HG03108 (cell line): ENCODE data around the gene DIS3L.
"Not testable (repeated sequence)": the region's sequence is repeated elsewhere in the genome, so short reads cannot be mapped to it uniquely, and the experiment has no call there.

ENCODE experiments used
- ATAC-seq: cut with Tn5 transposase; IDR thresholded peaks from one replicate; pipeline ENCODE4 v1.9.1; 2021; ENCODE audit warnings: moderate library complexity; ENCODE audit not compliant: unreplicated experiment

Gene DIS3L

DNA sequence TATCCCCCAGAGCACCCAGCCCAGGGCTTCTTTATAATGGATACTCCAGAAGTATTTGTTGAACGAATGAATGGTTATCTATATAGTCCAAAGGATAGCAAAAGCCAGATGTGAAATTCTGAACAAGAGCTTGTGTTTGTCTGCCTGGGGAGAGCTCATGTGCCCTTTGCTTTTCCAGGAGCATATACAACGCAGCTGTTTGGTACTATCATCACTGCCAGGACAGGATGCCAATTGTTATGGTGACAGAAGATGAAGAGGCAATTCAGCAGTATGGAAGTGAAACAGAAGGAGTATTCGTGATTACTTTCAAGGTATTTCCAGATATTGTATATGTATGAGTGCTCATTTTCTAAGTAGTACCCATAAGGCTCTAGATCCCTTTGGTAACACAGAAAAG is 15.2 kb downstream of the DIS3L start:
- no peak for ATAC-seq

DNA sequence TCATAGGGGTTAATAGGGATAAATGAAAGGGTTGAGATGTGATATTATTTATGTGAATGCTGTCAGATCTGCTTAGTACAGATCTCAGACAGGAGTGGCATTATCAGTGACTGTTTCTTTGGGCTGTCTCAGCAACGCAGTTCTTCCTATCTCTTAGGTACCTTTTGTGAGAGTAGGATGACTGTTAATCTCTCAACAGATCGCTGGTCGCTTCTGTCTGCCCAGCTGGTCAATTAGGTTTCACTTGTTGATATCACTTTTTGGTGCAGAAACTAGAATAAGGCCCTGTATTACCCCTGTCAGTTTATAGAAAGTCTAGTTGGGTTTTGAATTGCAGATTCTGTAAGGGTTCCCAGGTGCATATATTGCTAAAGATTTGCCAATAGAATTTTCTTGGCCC is 16.5 kb downstream of the DIS3L start:
- ATAC-seq = no peak

DNA sequence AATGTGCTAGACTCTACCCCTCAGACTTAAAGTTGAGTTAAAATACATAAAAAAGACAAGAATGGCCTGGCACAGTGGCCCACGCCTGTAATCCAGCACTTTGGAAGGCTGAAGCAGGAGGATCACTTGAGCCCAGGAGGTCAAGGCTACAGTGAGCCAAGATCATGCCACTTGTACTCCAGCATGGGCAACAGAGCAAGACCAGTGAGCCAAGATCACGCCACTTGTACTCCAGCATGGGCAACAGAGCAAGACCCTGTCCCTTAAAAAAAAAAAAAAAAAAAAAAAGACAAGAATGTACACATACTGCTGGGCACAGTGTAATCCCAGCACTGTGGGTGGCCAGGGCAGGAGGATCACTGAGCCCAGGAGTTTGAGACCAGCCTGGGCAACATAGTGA is 17.4 kb downstream of the DIS3L start:
- ATAC-seq = no peak

DNA sequence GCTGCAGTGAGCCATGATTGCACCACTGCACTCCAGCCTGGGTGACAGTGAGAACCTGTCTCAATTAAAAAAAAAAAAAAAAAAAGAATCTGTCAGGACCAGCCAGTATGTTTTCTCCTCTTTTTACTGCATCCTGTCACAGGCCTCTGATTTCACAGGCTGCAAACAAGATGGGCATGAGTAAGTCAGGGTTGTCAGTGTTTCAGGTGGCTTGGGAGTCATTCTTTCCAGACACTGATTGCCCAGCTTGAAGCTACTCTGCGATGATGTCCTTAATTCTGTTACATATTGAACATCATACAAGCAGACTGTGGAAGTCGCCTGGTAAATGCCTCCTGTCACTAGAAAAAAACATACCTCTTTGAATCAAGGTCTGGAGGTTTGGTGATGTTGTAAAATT is 18.8 kb downstream of the DIS3L start:
- no peak for ATAC-seq

DNA sequence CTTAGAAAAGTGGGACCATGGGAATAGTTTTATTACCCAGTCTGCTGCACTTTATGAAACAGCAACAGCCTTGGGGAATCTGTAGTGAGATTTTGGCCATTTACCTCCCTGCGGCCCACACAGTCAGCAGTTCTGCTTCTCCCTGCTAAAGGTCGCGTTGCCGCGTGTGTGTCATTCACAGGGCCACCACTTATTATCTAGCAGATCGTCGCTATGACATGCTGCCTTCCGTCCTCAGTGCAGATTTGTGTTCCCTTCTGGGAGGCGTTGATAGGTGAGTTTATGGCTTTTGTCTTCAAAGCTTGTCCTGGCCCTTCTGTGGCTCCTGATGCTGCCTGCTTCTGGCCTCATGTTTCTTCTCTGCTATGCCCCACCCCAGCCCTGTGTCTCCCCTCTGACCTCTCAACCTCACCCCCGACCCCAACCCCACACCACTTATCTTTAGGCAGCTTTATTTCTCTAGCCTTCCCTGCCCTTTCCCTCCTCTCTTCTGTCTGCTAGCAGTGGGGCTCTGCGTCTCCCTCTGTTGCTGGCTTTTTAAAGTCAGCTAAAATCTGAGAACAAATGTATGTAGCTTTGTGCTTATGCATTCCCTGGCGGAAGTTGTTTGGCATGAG is 30.1 kb downstream of the DIS3L start:
- ATAC-seq = no peak

DNA sequence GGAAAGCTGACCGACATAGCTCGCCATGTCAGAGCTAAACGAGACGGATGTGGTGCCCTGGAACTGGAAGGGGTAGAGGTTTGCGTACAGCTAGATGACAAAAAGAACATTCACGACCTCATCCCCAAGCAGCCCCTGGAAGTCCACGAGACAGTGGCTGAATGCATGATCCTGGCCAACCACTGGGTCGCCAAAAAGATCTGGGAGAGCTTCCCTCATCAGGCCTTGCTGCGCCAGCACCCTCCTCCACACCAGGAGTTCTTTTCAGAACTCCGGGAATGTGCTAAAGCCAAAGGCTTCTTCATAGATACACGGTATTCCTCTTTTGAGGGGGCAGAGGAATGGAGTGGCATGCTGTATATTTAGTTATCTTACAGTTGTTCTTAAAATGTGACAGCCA is 32.7 kb downstream of the DIS3L start:
- no peak for ATAC-seq

DNA sequence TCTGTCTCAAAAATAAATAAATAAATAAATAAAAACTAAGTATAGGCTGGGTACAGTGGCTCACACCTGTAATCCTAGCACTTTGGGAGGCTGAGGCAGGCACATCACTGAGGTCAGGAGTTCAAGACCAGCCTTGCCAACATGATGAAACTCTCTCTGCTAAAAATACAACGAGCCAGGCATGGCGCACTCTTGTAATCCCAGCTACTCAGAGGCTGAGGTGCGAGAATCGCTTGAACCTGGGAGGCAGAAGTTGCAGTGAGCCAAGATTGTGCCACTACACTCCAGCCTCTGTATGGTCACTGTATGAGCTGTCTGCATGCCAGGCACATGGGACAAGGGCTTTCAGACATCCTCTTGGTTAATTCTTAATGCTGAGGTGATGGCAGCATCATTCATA is 34.4 kb downstream of the DIS3L start:
- ATAC-seq = no peak

DNA sequence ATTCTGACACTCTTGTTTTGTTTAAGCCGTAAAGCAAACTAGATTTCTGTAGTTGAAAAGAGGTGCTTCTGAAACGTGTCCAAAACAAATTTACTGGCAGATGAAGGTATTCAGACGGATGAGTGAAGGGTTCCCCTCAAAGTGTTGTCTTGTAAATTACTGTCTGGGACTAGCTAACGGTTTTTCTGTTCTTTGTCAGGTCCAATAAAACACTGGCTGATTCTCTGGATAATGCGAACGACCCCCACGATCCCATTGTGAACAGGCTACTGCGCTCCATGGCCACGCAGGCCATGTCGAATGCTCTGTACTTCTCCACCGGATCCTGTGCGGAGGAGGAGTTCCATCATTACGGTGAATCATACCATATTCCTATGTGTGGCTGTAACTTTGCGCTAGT is 35.4 kb downstream of the DIS3L start:
- ATAC-seq = no peak

DNA sequence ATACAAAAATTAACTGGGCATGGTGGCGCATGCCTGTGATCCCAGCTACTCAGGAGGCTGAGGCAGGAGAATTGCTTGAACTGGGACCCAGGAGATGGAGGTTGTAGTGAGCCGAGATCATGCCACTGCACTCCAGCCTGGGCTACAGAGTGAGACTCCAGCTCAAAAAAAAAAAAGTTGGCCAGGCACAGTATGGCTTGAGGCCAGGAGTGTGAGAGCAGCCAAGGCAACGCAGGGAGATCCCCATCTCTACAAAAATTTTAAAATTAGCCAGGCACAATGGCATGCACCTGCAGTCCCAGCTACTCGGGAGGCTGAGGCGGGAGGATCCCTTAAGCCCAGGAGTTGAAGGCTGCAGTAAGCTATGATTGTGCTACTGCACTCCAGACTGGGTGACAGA is 55.2 kb downstream of the DIS3L start:
- not testable (repeated sequence) for ATAC-seq

DNA sequence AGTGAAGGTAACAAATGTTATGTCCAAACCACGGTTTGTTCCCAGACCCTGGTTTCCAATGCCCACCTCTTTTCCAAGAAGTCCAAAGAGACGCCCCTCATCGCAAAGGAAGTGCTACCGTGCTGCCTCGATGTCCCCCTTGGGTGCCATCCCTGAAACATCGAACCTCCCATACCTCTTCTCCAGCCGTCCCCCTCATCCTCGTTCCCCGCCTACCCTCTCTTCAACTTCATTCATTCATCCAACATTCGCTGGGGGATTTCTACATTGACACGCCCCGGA is 62.6 kb downstream of the DIS3L start:
- ATAC-seq = no peak

DNA sequence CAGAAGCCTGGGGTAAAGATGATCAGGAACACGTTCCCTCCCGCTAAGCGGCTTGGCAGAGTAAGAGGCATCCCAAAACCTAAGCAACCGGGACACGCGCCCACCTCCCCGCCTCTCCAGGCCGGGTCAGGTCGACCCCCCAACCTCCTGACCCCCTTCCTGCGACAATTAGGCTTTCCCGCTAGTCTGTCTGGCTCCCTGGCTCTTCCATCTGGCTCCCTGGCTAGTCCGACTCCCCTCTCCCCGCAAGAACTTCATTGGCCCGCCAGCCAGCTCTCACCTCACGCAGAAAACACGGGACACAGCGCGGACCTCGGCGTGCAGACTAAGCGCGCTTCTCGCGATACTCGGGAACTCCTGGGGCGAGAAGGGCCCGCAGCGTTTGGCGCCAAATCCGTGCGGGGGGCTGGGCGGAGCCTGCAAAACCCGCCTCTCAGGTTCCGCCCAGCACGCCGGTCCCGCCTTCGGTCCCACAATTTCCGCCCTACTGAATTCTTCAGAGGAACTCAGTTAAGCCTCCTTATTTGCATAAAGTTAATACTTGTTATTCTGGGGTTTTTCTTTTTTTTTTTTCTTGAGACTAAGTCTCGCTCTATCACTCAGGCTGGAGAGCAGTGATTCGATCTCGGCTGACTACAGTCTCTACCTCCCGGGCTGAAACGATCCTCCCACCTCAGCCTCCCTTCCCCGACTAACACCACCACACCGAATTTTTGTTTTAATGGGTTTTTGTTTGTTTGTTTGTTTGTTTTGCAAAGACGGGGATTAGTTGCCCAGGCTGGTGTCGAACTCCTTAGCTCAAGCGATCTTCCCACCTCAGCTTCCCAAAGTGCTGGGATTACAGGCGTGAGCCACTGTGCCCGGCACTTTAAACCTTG is 63.2 kb downstream of the DIS3L start, which contains the start of gene TIPIN:
Gene TIPIN, minus strand, starts transcription at position 327 of the 878 bp plus-strand sequence. CDS start 3,738 bp downstream, outside the sequence.
- peak; percentile 89 for ATAC-seq

DNA sequence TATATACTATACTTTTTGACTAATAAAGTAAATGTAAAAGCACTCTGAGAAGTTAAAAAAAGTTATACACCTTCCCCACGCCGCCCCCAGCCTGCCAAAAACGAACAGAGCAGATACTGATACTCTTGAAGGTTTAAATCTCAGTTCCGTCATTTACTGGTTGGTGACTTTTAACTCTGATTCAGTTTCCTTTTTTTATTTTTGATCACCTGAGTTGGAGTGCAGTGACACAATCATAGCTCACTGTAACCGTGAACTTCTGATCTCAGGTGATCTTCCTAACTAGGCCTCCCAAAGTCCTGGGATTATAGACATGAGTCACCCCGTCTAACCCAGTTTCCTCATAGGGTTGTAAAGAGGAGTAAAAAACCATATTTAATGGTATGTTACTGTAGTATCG is 66.4 kb downstream of the DIS3L start:
- ATAC-seq = no peak

DNA sequence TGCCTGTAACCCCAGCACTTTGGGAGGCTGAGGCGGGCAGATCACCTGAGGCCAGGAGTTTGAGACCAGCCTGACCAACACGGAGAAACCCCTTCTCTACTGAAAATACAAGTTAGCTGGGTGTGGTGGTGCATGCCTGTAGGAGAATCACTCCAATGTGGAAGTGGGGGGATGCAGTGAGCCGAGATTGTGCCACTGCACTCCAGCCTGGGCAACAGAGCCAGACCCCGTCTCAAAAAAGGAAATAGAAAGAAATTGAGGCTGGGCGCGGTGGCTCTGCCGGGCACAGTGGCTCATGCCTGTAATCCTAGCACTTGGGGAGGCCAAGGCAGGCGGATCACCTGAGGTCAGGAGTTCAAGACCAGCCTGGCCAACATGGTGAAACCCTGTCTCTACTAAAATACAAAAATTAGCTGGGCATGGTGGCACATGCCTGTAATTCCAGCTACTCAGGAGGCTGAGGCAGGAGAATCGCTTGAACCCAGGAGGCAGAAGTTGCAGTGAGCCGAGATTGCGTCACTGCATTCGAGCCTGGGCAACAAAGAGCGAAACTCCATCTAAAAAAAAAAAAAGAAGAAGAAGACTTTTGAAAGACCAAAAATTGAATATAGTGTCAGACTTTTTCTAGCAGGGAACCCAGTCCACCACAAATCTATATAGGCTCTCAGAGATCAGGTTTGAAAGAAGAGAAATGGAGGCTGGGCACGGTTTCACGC is 68.5 kb downstream of the DIS3L start:
- ATAC-seq = not testable (repeated sequence)

DNA sequence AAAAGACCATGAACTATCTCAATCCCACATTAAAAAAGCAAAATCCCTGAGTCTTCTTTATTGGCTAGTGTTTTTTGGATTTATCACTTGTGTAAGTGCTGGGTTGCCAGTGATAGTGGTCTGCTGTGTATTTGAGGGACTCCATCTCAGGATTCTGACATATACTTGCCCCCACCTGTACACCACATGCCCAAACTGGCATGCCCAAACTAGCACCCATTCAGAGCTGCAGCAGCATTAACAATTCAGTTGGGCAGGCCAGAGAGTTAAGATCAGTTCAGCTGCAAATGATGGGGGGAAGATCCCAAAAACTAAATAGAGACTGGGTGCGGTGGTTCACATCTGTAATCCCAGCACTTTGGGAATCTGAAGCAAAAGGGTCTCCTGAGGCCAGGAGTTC is 69.4 kb downstream of the DIS3L start:
- no peak for ATAC-seq

DNA sequence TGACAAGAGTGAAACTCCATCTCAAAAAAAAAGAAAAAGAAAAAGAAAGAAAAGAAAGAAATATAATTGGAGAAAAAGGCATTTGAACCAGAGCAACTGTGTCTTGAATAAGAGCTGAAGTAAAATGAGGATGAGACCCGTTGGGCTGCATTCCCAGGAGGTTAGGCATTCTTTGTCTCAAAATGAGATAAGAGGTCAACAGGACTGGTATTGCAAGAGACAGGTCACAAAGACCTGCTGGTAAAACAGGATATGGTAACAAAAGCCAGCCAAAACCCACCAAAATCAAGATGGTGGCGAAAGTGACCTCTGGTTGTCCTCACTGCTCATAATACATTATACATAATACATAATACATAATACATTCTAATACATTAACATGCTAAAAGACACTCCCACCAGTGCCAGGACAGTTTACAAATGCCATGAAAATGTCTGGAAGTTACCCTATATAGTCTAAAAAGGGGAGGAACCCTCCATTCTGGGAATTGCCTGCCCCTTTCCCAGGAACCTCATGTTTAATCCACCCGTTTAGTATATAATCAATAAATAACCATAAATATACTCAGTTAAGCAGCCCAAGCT is 71.7 kb downstream of the DIS3L start:
- no peak for ATAC-seq

DNA sequence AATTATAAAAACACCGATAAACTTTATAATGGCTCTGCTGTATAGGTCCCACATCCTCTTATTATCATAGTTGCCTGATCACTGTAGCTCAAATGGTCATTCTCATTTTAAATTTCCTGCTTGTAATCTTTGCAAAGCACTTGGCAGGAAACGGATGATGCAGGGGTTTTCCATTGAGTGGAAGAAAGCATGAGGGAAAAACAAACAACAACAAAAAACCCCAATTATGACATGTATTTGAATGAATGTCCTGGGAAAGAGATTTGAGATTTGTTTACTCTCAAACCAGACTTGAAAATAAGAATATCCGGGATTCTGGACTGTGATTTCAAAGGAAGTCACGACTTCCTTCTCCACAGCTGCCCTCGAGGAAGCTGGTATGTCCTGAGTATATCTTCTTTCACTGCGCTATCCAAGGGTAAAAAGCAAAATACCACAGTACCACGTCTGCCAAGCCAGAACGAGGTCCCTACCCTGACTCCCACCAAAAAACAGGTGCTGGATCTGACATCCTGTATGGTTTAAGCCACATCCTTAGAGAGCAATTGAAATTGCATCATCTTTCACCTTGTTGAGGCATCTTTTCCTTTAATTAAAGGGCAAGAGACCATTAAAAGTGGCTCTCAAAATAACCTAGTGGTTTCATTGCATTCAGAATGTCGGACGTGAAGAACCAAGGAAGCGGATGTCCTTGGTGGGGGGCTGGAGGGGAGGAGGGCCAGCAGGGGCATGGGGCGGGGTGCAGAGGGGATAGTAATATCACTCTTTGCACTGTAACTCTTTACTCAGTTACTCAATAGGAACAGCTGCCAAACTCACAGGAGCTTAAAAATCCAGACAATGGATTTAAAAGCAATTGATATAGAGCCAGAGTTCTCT is 76.6 kb downstream of the DIS3L start:
- no peak for ATAC-seq

DNA sequence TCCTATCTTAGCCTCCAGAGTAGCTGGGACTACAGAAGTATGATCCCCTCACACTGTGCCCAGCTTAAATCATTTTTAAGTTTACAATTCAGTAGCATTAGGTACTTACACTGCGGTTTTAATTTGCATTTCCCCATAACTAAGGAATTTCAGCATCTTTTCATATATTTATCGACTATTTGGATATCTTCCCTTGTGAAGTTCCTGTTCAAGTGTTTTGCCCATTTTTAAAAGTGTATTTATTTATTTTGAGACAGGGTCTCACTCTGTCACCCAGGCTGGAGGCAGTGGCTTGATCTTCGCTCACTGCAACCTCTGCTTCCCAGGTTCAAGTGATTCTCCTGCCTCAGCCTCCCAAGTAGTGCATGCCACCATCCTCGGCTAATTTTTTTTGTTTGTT is 80.8 kb downstream of the DIS3L start:
- ATAC-seq = no peak

DNA sequence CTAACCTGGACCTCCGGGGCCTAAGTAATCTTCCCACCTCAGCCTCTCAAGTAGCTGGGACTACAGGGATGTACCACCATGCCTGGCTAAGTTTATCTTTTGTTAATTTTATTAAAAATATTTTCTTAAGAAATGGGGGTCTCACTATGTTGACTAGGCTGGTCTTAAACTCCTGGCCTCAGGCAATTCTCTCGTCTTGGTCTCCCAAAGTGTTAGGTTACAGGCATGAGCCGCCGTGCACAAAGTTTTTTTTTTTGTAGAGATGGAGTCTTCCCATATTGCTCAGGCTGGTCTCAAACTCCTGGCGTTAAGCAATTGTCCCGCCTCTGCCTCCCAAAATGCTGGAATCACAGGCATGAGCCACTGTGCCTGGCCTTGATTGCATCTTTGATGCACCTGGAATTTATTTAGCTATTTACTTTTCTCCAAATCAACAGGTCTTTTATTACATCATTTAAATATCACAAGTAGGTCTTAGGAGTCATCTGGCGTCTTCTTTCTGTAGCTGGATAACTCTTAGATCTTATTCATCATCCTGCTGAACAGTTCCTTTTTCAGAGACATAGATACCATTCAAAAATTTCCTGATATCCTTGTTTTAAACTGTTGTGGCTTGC is 85.6 kb downstream of the DIS3L start:
- no peak for ATAC-seq

DNA sequence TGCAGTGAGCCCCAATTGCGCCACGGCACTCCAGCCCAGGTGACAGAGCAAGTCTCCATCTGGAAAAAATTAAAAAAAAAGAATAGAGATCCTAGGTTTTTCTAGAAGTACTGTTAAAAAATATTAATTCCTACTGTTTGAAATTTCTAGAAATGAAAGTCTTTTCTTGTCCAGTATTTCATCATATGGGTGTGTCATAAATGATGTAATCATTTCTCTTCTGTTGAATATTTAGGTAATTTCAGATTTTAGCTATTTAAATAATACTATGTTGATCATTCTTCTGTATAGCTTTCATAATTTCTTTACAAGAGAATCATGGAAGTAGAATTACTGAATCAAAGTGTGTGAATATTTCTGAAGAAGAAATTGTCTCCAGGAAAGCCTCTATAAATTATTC is 88.0 kb downstream of the DIS3L start:
- not testable (repeated sequence) for ATAC-seq
